Natural killer cell (primary cell): ENCODE results near the gene RBM43. TPM values are rescaled to one million over a fixed set of nuclear protein-coding genes. Genes with fewer than 3 reads are reported as not detected.
A peak's percentile ranks its signal among the peaks of the same experiment; 100 is the strongest.
"Not testable (repeated sequence)": the region's sequence is repeated elsewhere in the genome, so short reads cannot be mapped to it uniquely, and the experiment has no call there.

ENCODE experiments used
- ATAC-seq, 3 donors: fragments of 150-1000 bp in 2 of 3; fragments of 200-7000 bp in 1 of 3; cut with Tn5 transposase; 1 replicate in 1 of 3; 2 replicates in 2 of 3; pipeline ENCODE4 v1.10.0; 2021; ENCODE audit warnings: mild to moderate bottlenecking in 2 of 3, moderate library complexity in 2 of 3
- DNase-seq, 2 donors: peaks; one replicate each; pipeline versions ENCODE4 v3.0.0 to v3.0.0-alpha.2; 2013 to 2021; ENCODE audit warnings: mixed read lengths in 1 of 2
- H3K27ac ChIP-seq: one replicate; pipeline ENCODE4 v1.5.1; 2013; ENCODE audit warnings: mild to moderate bottlenecking, low read length
- H3K27me3 ChIP-seq: one replicate; pipeline ENCODE4 v1.6.1; 2013; ENCODE audit warnings: low read length; ENCODE audit not compliant: control insufficient read depth, insufficient read depth
- H3K36me3 ChIP-seq: one replicate; pipeline ENCODE4 v1.6.1; 2013; ENCODE audit warnings: low read length; ENCODE audit not compliant: control insufficient read depth, insufficient read depth
- H3K4me1 ChIP-seq: one replicate; pipeline ENCODE4 v1.6.1; 2013; ENCODE audit warnings: low read length; ENCODE audit not compliant: control insufficient read depth, insufficient read depth
- H3K4me3 ChIP-seq: one replicate; pipeline ENCODE4 v1.5.1; 2013; ENCODE audit warnings: low read length
- H3K9me3 ChIP-seq: one replicate; pipeline ENCODE4 v1.6.1; 2013; ENCODE audit warnings: low read length; ENCODE audit not compliant: control insufficient read depth, insufficient read depth
- H3K27ac Mint-ChIP-seq, 2 donors: one replicate each; pipeline ENCODE4 v1.8.0; 2022; ENCODE audit warnings: mild to moderate bottlenecking in 2 of 2, mixed read lengths in 2 of 2, moderate library complexity in 1 of 2
- H3K27me3 Mint-ChIP-seq, 2 donors: one replicate each; pipeline ENCODE4 v1.8.0; 2022; ENCODE audit warnings: low read depth in 2 of 2, mixed read lengths in 2 of 2
- H3K36me3 Mint-ChIP-seq: one replicate; pipeline ENCODE4 v1.8.0; 2022; ENCODE audit warnings: mixed read lengths
- H3K4me1 Mint-ChIP-seq, 2 donors: one replicate each; pipeline ENCODE4 v1.8.0; 2022; ENCODE audit warnings: mixed read lengths in 2 of 2
- H3K4me3 Mint-ChIP-seq: one replicate; pipeline ENCODE4 v1.8.0; 2022; ENCODE audit warnings: mild to moderate bottlenecking, moderate library complexity, mixed read lengths
- H3K9me3 Mint-ChIP-seq, 2 donors: one replicate each; pipeline ENCODE4 v1.8.0; 2022; ENCODE audit warnings: mixed read lengths in 2 of 2
- CTCF ChIP-seq: fragments of 200-600 bp; IDR thresholded peaks from one replicate; pipeline ENCODE4 v1.8.0; 2022; ENCODE audit warnings: antibody characterized with exemption
- WGBS: methylation state at CpG from one replicate; pipeline ENCODE4 v1.1.7; 2013; ENCODE audit warnings: missing lambda C conversion rate; ENCODE audit not compliant: insufficient coverage; 5-methylcytosine and 5-hydroxymethylcytosine counted together
- intact Hi-C: fragments of 100-400 bp; cut with micrococcal nuclease; formaldehyde crosslinking; loops from one replicate; pipeline ENCODE4 v1.14.2; 2022
- total RNA-seq, 4 donors: library from RNA; stranded (reverse); fragments of 120-200 nt in 1 of 4; gene quantifications; one replicate each; pipeline versions ENCODE4 v1.2.3 to v1.2.4, GENCODE V29; 2013 to 2022

Gene RBM43
- total RNA-seq: 10 to 100 TPM in 2 of 3 donors, 1 to 10 TPM in 1; 5.6 to 12.4 (median 10.9) TPM
- total RNA-seq (2013): 11.4 TPM

DNA sequence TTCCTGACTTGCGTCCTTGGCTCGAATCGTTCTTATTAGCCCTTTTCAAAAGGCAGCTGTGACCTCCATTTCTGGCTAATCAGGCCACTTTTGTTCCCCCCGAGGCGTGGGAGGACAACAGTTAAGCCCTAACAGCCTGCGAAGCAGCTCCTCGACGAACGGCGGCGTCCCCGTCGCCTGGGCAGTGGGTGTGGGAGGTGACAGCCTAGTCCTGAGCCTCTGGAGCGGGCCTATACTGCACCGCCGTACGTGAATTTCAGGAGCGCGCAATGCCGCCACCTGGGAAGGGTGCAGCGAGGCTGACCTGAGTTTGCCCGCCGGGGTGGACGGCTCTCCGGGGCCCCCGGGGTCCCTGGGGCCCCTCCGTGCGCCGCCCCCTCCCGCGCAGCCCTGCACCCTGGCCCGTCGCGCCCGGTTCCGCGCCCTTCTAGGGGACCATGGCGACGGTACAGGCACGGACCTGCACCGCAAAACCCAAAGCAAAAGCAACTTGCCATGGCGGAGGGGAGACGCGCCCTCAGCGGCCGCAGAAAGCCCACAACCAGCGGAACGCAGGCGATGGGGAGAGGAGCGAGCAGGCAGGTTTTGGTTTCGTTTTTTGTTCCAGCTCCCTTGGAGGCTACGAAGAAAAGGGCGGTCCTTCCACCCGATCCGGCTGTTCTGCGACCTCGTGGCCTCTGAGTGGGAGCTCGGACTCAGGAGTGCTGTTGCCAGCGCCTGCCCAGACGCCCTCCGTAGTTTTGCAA lies at the start of gene RBM43:
TSS of gene RBM43 (minus strand) at position 633 of the 746 bp plus-strand sequence. CDS start at position 497, 136 bp downstream.
- ATAC-seq (peak; percentile 86 to 88 (median 86)), DNase-seq (peak; percentile 74 to 93)
- Mint-ChIP-seq H3K4me3 (peak within 1 kb of the TSS; percentile 95), H3K9me3 (no peaks in the 10 kb centered on the region), H3K27me3 (no peaks in the 10 kb centered on the region), H3K36me3 (no peaks in the 10 kb centered on the region), H3K4me1 (peaks cover 16 to 22% of the 10 kb centered on the region in 2 donors), H3K27ac (peak within 1 kb of the TSS; percentile 95 to 96)
- Histone ChIP-seq H3K9me3 (no peaks in the 10 kb centered on the region), H3K27ac (peak within 1 kb of the TSS; percentile 99), H3K27me3 (no peaks in the 10 kb centered on the region), H3K4me3 (peak within 1 kb of the TSS; percentile 87), H3K4me1 (peaks cover 10% of the 10 kb centered on the region), H3K36me3 (no peaks in the 10 kb centered on the region)
- TF ChIP-seq CTCF: no peak
- intact Hi-C loops: loop anchor here (1.0 to 10.0 kb wide), 3 partner anchors 28 to 1677 kb away; partner anchors contain the start of genes MMADHC and NMI
- under 1% methylated on average over 61 of the region's 61 CpGs for WGBS

DNA sequence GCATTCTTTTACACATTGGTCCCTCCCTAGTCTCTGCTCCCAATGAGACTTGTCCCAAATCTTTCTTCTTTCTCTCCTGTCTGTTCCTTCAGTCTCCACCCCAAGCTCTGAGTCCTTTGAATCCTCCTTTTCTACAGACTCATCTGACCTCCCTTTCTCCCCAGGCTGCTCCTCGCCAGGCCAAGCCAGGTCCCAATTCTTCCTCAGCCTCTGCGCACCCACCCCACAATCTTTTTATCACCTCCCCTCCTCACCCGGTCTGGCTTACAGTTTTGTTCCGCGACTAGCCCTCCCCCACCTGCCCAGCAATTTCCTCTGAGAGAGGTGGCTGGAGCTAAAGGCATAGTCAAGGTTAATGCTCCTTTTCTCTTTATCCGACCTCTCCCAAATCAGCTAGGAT lies 48.6 kb upstream of the RBM43 start:
- 94% methylated on average over 6 of the region's 6 CpGs for WGBS
- DNase-seq, H3K27ac ChIP-seq, H3K27me3 ChIP-seq, ATAC-seq, H3K27me3 Mint-ChIP-seq, intact Hi-C loops, H3K36me3 ChIP-seq, H3K27ac Mint-ChIP-seq, H3K36me3 Mint-ChIP-seq, H3K9me3 ChIP-seq, H3K4me3 ChIP-seq, H3K4me1 Mint-ChIP-seq, H3K4me1 ChIP-seq, H3K4me3 Mint-ChIP-seq, H3K9me3 Mint-ChIP-seq: not testable (repeated sequence)

GRCh38 chr2:151306621-151307020 lies 45.0 kb upstream of the RBM43 start:
- intact Hi-C loops: no loop called here
- no peaks in the 10 kb centered on the region for H3K4me1 ChIP-seq
- DNase-seq: no peak
- no peaks in the 10 kb centered on the region for H3K9me3 ChIP-seq
- Mint-ChIP-seq H3K4me1 (no peaks in the 10 kb centered on the region), H3K36me3 (no peaks in the 10 kb centered on the region), H3K27ac (no peak overlapping the region), H3K4me3 (no peak overlapping the region), H3K27me3 (peaks cover 6 to 7% of the 10 kb centered on the region in 2 donors), H3K9me3 (no peaks in the 10 kb centered on the region)
- no peaks in the 10 kb centered on the region for H3K27me3 ChIP-seq
- WGBS: 93% methylated on average over 3 of the region's 3 CpGs
- no peak for TF ChIP-seq CTCF
- H3K36me3 ChIP-seq: no peaks in the 10 kb centered on the region
- no peak overlapping the region for H3K27ac ChIP-seq
- no peak overlapping the region for H3K4me3 ChIP-seq
- ATAC-seq: no peak

DNA sequence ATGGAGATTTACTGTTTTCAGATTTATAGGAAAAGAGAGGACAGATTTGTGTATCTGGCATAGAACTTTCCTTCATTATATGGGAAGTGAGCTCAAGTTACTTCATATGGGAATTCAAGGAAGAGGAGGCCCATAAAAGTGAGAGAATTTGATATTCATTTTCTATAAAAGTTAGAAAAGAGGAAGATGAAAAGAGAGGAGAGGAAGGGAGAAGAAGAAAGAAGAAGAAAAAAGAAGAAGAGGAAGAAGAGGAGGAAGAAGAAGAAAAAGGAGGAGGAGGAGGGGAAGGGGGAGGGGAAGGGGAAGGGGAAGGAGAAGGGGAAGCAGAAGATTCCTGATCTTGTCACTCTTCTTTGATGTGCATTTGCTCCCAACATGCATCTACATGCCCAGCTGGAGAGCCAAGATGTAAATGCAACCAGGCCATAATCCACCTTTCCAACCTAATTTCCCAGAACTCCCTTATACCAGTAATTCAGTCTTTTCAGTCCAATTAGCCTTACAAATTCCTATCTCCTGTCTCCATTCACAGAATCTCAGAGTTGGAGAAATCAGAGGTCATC lies 43.5 kb upstream of the RBM43 start:
- H3K27ac ChIP-seq: no peak overlapping the region
- no peaks in the 10 kb centered on the region for H3K4me1 ChIP-seq
- H3K4me1 Mint-ChIP-seq: no peaks in the 10 kb centered on the region
- DNase-seq: no peak
- peaks cover 7% of the 10 kb centered on the region in 2 donors for H3K27me3 Mint-ChIP-seq
- intact Hi-C loops: no loop called here
- H3K36me3 Mint-ChIP-seq: no peaks in the 10 kb centered on the region
- TF ChIP-seq CTCF: no peak
- H3K9me3 ChIP-seq: no peaks in the 10 kb centered on the region
- H3K4me3 ChIP-seq: no peak overlapping the region
- ATAC-seq: no peak
- H3K4me3 Mint-ChIP-seq: no peak overlapping the region
- no peaks in the 10 kb centered on the region for H3K9me3 Mint-ChIP-seq
- no peaks in the 10 kb centered on the region for H3K27me3 ChIP-seq
- H3K27ac Mint-ChIP-seq: no peak overlapping the region
- no peaks in the 10 kb centered on the region for H3K36me3 ChIP-seq
